NCI-H1694 (cell line): ENCODE measurements around the gene ADCY7.

ENCODE experiments used
- DNase-seq: peaks from one replicate; lab custom pipeline; 2025; lab: John Stamatoyannopoulos, UW

Gene ADCY7

DNA sequence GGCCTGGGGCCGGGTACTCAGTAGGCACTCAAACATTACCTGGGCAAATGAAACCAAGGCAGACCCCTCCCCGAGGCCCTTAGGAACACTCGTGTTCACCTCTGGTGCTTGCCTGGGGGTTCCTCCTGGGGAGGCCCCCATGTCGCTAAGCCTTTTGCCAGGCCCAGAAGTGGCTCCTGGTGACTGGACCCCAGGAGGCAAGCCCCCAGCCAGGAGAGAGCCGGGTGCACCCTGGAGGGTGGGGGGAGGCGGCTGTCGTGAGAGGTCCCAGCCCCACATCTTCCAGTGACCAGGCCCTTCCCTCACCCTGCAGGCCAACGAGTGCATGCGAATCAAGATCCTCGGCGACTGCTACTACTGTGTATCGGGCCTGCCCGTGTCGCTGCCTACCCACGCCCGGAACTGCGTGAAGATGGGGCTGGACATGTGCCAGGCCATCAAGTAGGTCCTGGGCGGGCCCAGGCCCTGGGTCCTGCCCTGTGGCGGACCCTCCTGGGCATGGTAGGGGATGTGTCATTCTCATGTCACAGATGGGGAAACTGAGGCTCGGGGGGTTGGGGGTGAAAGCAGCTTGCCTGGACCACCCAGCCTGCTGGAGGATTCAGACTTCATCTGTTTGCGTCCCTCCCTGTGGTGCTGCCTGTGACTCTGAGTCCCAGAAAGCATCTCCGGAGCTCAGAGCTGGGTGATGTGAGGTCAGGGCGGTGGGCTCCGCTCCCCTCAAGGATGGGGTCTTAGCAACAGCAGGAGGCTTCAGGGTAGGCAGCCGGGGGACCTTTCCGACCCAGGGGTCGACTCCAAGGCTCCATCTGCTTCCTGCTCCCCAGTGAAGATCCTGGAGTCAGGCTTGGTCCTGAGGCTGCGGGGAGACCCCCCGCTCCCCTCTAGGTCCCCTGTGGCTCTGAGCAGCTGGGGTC, 32.5 kb downstream of the ADCY7 start:
- DNase-seq, result no peak

DNA sequence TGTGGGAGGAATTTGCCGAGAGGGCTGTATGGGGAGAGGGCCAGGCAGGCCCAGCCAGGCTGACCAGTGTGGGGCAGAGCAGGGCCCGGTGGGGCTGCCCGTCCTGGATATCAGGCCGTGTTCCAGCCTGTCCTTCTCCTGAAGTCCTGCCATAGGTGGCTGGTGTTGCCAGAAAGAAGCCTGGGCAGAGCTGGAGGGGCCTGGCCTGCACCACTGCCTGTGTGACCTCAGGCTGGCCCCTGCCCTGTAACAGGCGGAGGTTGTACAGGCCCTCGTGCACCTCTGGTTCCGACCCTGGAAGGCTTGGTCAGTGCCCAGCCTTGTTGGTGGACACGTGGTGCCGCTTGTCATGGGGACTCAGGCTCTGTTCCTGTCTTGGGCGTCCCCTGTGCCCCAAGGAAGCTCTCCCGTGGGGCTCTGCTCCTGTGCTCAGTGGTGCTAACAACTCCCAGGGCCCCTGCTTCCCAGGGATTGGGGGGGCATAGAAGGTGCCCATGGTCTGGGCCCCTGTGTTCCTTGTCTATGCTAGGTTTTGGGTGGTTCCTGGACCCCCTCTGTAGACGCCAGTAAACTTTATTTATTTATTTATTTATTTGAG, 33.3 kb downstream of the ADCY7 start:
- DNase-seq, result no peak

DNA sequence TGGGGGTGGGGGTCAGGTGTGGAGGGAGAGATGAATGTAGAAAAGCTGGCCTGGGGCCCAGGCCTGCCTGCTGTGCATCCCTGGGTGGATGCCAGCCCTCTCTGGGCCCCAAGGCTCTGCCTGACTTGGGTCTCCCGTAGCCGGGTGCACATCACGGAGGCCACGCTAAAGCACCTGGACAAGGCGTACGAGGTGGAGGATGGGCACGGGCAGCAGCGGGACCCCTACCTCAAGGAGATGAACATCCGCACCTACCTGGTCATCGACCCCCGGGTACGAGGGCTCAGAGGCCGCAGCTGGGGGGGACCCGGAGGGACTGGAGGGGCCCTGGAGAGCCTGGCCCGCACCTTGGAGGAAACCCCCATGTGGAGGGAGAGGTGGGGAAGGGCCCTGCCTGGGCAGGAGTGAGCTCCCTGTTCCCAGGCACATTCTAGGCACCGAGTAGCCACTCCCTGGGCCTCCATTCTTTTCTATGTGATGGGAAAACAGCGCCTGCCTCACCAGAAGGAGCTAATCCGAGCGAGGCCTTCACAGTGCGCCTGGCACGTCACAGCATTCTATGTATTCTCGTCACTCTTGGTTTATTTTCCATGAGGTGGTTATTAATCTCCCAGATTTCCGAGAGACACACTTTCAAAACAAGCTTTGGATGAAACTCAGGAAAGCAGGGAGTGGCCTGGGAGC, 34.7 kb downstream of the ADCY7 start:
- no peak for DNase-seq

DNA sequence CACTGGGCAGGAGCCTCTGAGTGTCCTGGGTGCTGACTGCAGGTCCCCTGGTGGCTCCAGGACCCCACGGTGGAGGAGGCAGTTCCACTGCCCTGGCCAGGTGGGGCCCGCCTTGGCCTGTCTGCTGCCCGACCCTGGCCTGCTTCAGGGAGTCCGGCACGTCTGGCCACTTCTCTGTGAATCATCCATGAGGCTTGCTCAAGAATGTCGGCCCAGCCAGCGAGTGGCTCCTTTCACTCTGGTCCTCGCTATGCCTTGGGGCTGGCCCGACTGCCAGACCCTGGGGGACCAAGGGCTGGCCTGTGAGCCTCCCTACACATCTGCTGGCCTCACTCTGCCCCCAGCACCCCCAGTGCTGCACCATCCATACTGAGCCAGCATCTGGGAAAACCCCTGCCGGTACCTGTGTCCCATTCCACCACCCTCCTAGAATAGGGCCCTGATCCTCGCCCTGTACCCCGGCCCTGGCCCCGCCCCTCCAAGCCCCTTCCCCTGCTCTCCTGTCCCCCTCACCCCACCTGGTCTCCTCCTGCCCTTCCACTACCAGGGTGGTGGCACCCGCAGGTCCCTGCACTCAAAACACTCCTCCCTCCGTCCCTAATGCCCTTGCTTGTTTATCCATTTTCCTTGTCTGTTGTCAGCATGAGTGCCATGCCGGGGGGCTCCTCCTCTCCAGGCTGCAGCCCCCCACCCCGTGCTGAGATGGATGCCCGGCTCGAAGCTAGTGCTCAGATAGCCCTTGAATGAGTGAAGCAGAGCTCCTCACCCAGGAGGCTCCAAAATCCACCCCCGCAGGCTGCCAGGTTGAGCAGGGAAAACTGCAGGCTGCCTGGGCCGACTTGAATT, 35.5 kb downstream of the ADCY7 start:
- DNase-seq, result no peak

DNA sequence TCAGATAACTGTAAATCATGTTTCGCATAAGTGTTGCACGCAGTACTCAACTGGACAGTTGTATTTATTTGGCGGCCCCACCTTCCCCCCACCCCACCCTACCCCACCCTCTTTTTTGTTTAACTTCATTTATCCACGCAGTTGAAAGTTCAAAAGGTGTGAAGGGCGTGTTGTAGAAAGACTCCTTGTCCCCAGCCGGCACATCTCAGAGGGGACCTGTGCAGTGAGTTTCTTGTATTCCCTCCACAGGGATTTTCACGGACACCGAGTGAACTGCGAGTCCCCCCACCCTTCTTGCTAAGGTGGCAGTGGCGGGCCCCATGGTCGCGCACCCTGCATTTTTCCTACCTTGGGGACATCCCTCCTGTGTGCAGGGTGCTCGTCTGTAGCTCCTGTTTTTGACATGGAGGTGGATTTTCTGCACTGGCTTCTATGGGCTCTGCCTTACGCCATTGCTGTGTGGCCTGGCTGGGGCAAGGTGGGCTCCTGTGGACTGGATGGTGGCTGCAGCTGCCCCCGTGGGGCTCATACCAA, 36.2 kb downstream of the ADCY7 start:
- DNase-seq, result no peak

DNA sequence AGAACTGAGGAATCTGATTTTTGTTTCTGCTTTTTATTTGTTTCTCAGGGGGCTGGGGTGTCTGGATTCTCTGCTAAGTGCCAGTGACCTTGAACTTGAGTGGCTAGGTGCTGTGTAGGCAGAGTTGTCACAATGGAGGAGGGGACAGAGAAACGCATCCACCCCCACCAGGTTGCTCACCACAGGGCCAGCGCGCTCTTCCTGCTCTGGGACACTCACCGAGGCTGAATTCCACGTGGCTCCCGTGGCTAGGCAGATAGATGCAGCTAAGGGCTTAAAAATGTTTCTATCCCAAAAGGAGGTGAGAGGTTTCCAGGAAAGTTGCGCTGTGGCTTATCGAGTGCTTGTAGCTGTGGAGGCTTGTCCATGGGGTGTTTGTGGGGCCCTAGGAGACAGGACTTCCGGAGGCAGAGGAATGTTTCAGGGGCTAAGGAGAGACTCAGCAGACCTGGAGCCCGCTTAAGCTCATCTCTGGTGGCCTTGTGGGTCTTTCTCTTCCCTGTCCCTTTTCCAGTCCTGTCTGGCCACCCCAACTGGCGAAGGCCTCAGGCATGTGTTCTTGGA, 36.8 kb downstream of the ADCY7 start:
- no peak for DNase-seq

DNA sequence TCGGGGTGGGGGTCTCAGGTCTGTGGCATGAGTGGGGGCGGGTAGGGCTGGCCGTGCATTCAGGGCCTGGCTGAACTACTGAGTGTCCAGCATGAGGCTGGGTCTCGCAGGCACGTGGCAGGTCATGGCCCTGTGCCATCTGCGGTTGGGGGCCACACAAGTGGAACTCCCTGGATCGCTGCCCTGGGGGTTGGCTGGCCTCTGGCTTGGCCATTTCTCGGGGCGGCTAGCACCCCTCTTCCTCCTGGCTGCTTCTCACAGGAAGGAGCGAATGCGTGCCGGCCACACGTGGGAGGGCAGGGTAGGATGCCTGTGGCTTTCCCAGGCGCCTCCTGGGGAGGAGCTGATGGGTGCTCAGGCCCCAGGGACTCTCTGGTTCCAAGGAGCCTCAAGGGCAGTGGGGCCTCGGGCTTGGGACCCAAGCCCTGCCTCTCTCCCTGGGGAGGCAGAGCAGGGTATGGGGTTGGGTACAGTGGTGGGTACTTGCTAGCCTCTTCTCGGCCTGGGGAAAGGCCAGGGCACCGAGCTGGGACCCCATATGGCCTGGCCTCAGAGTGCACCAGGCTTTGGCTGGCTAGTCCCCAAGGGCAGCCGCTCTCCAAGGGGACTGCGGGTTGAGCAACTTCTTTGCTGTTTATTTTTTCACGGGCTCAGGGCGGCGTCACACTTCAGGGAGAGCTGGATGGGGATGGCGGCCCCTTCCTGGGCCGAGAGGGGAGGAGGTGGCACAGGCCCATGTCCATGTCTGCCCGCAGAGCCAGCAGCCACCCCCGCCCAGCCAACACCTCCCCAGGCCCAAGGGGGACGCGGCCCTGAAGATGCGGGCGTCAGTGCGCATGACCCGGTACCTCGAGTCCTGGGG, 37.5 kb downstream of the ADCY7 start:
- DNase-seq, result no peak

DNA sequence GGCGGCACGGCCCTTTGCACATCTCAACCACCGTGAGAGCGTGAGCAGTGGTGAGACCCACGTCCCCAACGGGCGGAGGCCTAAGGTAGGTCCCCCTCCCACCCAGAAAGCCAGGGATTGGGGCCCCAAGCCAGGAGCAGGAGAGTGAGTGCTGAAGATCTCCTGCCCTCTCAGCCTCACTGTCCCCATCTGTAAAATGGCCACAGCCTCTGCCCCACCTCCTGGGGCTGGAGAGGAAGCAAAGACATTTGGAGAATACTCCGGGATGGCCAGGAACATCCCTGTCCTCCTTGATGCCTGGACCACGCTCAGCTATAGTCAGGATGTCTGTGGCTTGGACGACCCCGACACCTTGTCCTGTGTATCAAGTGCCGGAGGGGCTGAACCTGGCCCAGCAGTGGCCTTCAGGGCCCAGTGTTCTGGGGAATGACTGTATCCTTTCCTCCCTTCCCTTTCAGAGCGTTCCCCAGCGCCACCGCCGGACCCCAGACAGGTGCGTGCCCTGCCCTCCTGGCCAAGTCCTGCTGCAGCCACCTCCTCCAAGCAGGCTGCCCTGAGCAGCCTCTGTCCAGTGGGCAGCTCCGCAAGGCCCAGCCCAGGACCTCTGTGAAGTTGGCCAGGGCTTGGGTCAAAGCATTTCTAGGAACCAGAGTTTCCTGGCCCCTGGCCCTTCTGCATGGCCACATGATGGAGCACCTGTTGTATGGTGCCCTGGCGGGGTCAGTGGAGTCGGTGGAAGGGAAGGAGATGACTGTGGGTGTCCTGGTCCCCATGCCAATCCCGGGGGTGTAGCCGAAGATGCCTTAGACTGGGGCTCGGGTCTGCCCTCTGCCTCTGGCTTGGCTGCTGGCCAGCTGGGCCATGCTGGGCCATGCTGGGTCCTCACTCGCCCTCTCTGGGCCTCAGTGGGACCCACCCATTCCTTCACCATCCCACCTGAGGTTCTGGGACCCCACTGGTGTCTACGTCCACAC, 38.4 kb downstream of the ADCY7 start:
- DNase-seq, result no peak

DNA sequence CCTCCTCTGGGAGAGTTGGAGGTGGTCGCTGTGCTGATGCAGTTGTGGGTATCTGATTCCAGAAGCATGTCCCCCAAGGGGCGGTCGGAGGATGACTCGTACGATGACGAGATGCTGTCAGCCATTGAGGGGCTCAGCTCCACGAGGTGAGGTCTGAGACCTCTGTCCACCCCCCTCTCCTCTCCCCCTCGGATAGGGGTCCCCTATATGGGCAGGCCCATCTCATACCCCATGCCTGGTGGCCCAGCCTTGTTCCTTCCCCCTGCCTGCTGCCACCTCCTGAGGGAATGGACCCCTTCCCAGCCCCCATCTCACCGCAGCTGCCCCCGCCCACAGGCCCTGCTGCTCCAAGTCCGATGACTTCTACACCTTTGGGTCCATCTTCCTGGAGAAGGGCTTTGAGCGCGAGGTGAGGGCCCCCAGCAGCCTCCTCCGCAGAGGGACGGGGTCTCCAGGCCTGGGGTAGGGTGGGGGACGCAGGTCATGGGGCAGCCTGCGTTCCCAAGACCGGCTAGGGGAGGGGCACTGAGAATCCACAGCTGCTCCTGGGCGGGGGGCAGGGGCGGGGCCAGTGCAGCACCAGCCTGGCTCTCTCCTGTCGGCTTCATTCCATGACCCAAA, 39.2 kb downstream of the ADCY7 start:
- no peak for DNase-seq

DNA sequence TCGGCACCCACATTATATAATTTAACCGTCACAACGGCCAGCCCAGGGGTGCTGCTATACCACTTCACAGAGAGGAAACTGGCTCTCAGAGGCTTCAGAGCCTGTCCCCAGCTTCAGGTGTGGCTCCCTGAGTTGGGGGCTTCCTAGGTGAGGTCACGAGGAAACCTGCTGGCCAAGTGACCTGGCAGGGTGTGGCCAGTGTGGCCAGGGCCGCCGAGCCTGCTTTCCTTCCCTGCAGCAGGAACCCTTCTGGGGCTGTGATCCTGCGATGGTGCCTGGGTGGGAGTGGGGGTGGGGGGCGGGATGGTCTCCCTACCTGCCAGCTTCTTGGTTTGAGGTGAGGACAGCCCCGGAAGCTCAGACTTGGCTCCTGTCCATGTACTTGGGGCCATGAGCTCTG, 39.9 kb downstream of the ADCY7 start:
- DNase-seq, result no peak

DNA sequence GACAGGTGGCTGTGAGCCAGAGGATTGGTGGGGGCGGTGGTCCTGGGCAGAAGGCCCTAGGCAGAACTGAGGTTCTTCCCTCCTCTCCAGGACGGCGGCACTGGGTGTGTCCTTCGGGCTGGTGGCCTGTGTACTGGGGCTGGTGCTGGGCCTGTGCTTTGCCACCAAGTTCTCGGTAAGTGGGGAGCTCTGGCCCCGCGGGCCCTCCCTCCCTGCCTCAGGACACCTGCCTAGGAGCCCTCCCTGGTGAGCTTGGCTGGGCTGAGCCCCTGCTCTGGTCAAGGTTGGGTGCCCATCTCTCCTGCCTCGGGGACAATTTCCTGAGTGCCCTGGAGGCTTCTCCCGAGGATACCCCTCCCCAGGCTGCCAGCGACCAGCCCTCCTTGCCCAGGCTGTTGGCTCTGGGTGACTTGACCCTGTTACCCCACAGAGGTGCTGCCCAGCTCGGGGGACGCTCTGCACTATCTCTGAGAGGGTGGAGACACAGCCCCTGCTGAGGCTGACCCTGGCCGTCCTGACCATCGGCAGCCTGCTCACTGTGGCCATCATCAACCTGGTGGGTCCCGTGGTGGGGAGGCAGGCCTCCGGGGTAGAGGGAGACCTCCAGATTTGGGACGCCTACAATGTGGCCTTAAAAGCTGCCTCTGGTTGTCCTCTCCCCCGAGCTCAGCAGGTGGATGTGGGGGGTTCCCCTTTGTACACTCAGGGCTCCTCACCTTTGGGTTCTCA, 42.0 kb downstream of the ADCY7 start:
- no peak for DNase-seq

DNA sequence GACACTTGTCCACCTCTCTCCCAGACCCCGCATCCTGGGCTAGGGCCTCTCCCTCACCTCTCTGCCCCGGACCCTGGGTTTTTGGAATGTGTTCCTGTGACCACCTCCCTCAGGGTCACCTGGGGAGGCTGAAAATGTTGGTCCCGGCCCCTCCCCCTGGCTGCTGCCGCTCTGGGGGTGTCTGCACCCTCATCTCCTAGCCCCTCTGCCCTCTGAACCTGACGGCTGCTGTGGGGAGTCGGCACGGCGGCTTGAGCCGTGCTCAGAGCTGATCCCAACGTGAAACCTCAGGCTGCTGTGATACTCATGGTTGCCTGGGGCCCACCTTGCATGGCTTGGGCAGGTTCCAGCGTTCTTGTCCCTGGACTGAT, 42.8 kb downstream of the ADCY7 start:
- no peak for DNase-seq

DNA sequence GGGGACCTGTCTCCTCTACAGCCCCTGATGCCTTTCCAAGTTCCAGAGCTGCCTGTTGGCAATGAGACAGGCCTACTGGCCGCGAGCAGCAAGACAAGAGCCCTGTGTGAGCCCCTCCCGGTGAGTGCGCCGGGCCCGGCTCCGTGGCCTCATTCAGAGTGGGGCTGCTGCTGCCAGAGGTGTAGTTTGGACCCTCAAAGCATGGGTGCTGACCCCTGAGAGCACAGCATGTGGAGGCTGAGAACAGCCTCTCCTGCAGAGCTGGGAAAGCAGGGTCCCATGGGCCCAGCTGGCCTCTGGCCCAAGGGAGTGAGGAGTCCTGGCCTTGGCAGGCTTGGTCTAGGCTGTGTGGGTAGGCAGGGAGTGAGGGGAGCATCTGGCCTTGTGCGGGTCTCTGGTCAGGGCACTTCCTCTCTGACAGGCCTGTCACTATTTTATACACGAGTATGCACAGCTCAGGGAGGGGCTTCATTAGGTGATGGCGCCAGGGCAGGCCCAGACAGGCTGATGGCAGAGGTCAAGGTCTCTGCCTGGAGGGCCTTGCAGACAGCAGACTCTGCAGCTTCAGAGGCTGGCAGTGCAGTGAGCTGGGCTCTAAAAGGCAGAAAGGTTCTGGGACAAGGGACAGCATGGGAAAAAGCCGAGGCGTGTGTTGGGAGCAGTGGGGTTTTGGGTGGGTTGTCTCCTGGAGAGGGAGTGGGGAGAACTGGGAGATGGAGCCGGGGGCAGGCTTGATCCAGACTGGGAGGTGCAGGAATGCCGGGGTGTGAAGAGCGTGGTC, 43.4 kb downstream of the ADCY7 start:
- no peak for DNase-seq

DNA sequence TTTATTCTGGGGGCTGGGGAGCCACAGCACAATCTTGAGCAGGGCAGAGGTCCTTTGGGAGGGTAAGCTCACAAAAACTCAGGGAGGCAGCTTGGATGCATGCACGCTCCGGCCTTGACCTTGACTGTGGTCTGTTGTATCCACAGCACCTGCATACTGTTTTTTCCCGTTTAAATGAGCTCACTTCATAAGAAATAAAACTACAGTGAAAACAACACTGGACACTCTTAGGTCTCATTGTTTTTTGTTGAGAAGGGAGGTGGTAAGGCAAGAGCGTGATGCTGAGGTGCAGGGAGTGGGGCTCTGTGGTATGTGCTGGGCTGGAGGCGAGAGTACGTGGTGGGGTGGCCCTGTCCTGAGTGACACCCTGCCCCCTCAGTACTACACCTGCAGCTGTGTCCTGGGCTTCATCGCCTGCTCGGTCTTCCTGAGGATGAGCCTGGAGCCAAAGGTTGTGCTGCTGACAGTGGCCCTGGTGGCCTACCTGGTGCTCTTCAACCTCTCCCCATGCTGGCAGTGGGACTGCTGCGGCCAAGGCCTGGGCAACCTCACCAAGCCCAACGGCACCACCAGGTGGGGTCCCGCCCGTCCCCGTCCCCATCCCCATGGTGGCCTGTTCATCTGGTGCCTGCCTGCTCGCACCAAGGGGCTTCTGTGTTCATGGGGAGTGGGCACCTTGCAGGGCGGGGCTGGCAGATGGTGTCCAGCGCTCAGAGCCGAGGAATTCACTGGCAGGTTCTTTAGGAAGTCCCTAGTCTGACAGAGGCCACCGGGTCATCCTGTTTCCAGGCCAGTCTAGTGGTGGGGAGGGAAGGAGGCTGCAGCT, 44.2 kb downstream of the ADCY7 start:
- no peak for DNase-seq

DNA sequence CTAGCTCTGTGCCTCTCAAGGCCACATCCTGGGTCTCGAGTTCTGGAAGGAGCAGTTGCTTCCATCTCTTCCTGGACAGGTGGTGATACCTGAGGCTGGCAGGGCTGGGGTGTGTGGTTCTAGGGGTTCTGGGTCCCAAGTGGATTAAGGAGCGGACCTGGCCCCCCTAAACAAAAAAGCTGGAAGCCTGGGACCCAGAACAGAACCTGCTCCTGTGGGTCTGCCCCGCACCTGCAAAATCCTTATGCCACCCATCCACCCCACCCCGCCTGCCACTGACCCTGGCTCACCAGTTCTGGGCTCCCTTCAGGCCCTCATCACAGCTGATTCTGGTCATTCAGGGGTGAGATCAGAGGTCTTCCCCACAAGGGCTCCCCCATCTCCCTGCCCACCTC, 44.8 kb downstream of the ADCY7 start:
- DNase-seq, result no peak

DNA sequence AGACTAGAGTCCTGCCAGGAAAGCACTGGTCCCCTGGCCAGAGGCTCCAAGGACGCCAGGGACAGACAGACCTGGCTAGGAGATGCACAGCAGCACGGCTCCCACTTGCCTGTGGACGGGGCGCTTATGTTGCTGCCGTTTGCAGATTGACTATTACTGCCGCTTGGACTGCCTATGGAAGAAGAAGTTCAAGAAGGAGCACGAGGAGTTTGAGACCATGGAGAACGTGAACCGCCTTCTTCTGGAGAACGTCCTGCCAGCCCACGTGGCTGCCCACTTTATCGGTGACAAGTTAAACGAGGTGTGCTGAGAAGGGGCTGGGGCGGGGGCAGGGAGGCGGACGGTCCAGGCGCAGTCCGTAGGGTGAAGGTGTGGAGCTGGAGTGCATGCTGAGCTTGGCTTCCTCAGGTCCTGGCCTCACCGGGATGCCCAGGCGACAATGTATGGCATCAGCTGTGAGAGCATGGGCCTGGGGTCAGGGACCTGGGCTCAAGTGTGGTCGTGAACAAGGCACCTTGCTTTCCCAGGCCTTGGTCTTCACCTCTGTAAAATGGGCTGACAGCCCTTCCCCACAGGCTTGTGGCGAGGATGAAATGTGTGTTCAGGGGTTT, 45.6 kb downstream of the ADCY7 start:
- DNase-seq, result no peak
